Smooth muscle cell of the brain vasculature (primary cell): ENCODE data around the gene BMPR1B.

ENCODE experiments used
- DNase-seq: peaks from one replicate; pipeline ENCODE4 v3.0.0-alpha.2; 2012; ENCODE audit warnings: low read depth, low spot score

The BMPR1B gene

DNA sequence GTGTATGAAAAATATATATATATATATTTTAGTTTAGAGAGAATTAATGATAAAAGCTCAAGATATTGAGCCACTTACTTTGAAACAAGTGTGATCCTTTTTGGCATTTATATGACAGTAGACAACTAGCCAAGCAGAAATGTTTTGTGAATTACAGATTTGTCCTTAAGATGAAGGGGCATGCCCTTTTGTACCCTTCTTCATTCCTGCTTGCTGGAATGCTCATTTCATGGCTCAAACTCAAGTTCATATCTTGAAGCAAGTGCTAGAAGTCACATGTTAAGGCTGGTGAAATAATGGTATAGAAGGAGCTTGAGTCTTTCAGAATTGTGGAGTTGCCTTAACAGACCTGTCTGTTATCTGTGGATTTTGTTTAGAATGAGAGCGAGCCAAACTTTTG is 203.0 kb downstream of the BMPR1B start:
- no peak for DNase-seq

DNA sequence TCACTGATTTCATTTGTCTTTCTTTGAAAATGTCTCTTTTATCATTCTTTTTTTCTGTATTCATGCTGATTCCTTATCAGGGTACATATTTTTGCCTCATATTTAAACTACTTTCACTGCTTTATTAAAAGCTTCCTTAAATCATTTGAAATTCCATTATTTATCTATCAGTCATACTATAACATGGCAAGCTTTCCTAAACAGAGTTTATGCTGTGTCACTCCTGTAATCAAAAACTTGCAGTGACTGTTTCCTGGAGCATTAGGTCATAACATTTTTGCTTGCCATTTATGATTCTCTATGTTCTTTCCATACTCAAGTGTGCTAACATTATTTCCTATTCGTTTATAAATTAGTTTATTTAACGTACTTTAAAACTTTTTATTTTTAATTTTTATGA is 203.7 kb downstream of the BMPR1B start:
- no peak for DNase-seq

DNA sequence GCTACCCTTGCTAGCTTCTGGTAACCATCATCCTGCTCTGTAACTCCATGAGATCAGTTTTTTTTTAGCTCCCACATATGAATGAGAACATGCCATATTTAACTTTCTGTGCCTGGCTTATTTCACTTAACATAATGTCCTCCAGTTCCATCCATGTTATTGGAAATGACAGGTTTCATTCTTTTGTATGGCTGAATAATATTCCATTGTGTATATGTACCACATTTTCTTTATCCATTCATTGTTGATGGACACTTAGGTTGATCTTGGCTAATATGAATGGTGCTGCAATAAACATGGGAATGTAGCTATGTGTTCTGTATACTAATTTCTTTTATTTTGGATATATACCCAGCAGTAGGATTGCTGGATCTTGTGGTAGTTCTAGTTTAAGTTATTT is 204.7 kb downstream of the BMPR1B start:
- no peak for DNase-seq

- DNase-seq, result no peak
These were observed 208.1 kb downstream of the BMPR1B start for GRCh38 chr4:94965852-94966251.

GRCh38 chr4:94968493-94968892 is 210.7 kb downstream of the BMPR1B start:
- no peak for DNase-seq

GRCh38 chr4:94970650-94971049 is 212.9 kb downstream of the BMPR1B start:
- DNase-seq, result no peak

- DNase-seq, result no peak
These were observed 217.0 kb downstream of the BMPR1B start for GRCh38 chr4:94974773-94975172.

GRCh38 chr4:94976371-94977011 is 218.7 kb downstream of the BMPR1B start:
- peak; percentile 72 for DNase-seq

DNA sequence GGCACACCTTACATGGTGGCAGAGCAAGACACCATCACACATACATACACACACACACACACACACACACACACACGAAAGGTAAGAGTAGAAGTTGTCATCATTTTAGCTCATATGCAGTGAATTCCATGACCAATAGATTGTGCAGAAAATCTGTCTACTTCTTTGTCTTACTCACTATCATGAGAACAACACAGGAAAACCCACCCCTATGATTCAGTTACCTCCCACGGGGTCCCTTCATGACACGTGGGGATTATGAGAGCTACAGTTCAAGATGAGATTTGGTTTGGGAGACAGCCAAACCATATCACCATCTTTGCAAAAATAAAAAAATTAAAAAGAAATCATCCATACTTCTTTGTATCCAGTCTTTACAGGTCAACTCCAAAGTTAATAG is 221.1 kb downstream of the BMPR1B start:
- peak; percentile 79 for DNase-seq

DNA sequence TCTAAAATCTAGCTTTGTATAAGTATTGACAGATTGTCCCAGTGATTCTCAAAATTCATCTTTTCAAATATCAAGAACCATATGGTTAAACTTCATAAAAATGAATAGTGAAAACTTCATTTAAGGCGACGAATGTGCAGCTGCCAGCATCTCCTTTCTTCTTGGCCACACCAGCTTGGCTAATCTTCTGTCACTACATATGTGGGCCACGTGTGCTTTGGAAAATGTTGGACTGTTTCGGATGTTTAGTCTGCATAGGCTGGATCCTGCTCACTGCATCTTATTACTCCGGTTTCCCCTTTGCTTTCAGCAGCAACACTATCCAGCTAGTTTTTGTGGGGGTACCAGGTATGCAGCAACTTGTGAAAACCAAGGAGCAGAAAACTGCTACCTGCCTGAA is 221.9 kb downstream of the BMPR1B start:
- no peak for DNase-seq

DNA sequence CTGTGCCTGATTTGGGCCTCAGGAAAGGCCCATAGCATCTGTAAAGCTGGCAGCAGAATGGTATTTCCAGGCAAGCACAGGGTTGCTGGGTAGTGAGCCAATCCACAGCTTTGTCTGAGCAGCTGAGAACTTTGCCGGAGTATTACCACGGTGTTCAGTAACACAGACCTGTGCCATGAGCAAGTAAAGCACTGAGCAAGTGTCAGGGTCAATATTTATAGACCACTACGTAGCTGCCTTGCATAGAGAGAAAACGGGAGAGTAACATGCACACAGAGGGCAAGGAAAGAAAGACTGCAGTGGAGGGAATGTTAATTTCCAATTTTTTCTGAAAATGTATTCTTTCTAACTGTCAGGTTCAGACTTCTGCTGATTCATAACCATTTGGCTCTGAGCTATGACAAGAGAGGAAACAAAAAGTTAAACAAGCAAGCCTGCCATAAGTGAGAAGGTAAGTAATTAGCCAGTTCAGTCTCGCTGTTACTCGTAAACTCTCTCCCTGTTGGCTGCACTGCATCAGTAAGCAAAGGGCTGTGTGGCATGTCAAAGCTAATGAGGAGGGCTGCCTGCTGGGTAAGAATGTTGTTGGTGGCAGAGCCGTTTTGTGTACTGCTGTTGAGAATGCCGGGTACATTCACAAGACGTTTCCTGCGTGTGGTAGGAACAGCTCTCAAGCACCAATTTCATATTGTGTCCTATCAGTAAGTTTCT is 238.1 kb downstream of the BMPR1B start:
- no peak for DNase-seq

GRCh38 chr4:95000076-95000648 is 242.4 kb downstream of the BMPR1B start:
- DNase-seq, result no peak

GRCh38 chr4:95004912-95005311 is 247.2 kb downstream of the BMPR1B start:
- no peak for DNase-seq

GRCh38 chr4:95007998-95008397 is 250.2 kb downstream of the BMPR1B start:
- DNase-seq, result no peak

DNA sequence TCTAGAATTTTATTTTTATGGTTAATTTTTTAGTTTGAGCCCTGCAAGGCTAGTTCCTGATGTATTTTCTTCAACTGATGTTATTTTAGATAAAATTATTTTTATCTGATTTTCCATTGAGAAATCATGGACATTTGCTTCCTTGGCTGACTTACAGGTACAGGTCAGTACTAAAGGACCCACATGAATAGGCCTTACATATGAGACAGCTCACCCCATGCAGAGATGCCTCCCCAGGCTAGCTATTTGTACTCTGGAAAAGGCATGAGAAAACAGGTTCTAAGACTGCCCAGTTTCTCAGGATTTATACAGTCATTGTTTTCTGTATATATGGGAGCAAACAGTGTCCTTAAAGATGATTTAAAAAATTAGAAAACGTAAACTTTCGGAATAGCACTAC is 255.5 kb downstream of the BMPR1B start:
- DNase-seq, result peak; percentile 29

- DNase-seq, result no peak
These were observed 256.3 kb downstream of the BMPR1B start for GRCh38 chr4:95014068-95014467.

GRCh38 chr4:95017305-95018064 is 259.7 kb downstream of the BMPR1B start:
- no peak for DNase-seq

DNA sequence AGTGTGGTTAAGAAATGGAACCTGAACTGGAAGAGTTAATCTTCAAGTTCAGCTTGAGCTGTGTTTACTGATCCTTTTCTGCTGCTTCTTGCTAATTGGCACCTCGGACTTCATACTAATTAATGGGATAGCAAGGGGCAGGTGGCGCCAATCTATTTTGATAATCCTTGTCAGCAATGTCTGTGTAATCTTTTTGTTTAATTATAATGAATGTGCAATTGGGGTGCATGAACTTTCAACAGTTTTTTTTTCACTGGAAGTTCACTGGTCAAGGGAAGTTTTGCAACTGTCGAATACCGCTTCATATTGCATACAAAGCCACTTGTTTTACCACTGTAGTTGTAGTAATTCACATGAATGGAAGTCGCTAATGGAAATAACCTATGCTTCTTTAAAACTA is 261.0 kb downstream of the BMPR1B start:
- DNase-seq, result no peak

DNA sequence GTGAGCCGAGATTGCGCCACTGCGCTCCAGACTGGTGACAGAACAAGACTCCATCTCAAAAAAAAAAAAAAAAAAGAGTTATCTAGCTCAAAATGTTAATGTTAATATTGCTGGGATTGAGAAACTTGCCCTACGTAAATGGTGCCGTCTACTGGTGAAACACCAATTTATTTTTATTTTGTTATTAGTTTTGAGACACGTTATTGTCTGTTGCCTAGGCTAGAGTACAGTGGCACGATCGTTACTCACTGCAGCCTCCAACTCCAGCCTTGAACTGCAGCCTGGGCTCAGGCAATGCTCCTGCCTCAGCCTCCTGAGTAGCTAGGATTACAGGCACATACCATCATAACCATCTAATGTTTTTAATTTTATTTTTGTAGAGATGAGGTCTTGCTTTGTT is 262.8 kb downstream of the BMPR1B start:
- no peak for DNase-seq

- DNase-seq, result no peak
These were observed 263.3 kb downstream of the BMPR1B start for GRCh38 chr4:95021099-95021498.

- DNase-seq, result no peak
These were observed 265.4 kb downstream of the BMPR1B start for GRCh38 chr4:95023110-95023509.

- DNase-seq, result no peak
These were observed 270.3 kb downstream of the BMPR1B start for GRCh38 chr4:95027905-95028618.
